LNCAP (cell line): Measurements from ENCODE around the gene TYMS.

Experiments
- CTCF ChIP-seq: fragments of 450-650 bp; IDR thresholded peaks from 2 replicates; pipeline ENCODE4 v1.5.1; 2017; ENCODE audit warnings: mild to moderate bottlenecking

TYMS gene

GRCh38 chr18:671405-671804, 14.0 kb downstream of the TYMS start:
- no peak for TF ChIP-seq CTCF

GRCh38 chr18:673317-673716, 15.9 kb downstream of the TYMS start:
- no peak for TF ChIP-seq CTCF

- no peak for TF ChIP-seq CTCF
Observed at GRCh38 chr18:673769-674168, 16.3 kb downstream of the TYMS start.

GRCh38 chr18:675307-675706, 17.9 kb downstream of the TYMS start:
- no peak for TF ChIP-seq CTCF

- TF ChIP-seq CTCF, result no peak
Observed at GRCh38 chr18:676069-676468, 18.6 kb downstream of the TYMS start.

GRCh38 chr18:676736-677135, 19.3 kb downstream of the TYMS start:
- TF ChIP-seq CTCF, result no peak

- no peak for TF ChIP-seq CTCF
Observed at GRCh38 chr18:677145-677544, 19.7 kb downstream of the TYMS start.

GRCh38 chr18:677951-678381, 20.5 kb downstream of the TYMS start:
- TF ChIP-seq CTCF, result no peak
